Endothelial cell of umbilical vein (primary cell): ENCODE data around the gene SCYL3.

Experiments
- CTCF ChIP-seq, 2 donors: IDR thresholded peaks; 1 replicate in 1 of 2; 2 replicates in 1 of 2; pipeline ENCODE4 v1.5.1; 2011; ENCODE audit warnings: low read length in 2 of 2, mild to moderate bottlenecking in 2 of 2, moderate library complexity in 2 of 2, control low read depth in 1 of 2, inconsistent platforms in 1 of 2, low read depth in 1 of 2; ENCODE audit not compliant: insufficient read depth in 1 of 2; ENCODE audit errors: extremely low read depth in 1 of 2
- EZH2 ChIP-seq: IDR thresholded peaks from 2 replicates; pipeline ENCODE4 v1.6.1; 2012; ENCODE audit warnings: borderline replicate concordance, low read depth, mild to moderate bottlenecking, moderate library complexity, low read length, inconsistent platforms; ENCODE audit not compliant: severe bottlenecking
- FOS ChIP-seq: IDR thresholded peaks from 2 replicates; pipeline ENCODE4 v1.6.1; 2011; ENCODE audit warnings: mild to moderate bottlenecking, low read length, moderate library complexity, borderline replicate concordance; ENCODE audit not compliant: insufficient read depth
- GATA2 ChIP-seq: IDR thresholded peaks from 2 replicates; pipeline ENCODE4 v1.7.0; 2011; ENCODE audit warnings: low read depth, mild to moderate bottlenecking, moderate library complexity, mixed read lengths, low read length; ENCODE audit not compliant: insufficient read length, insufficient read depth
- MAX ChIP-seq: IDR thresholded peaks from 2 replicates; pipeline ENCODE4 v1.6.1; 2011; ENCODE audit not compliant: insufficient read depth, insufficient read length
- MYC ChIP-seq: IDR thresholded peaks from one replicate; pipeline ENCODE4 v1.6.1; 2011; ENCODE audit warnings: mild to moderate bottlenecking, low read depth, low read length
- POLR2A ChIP-seq: IDR thresholded peaks from 2 replicates; pipeline ENCODE4 v1.6.1; 2012; ENCODE audit warnings: low read depth, mild to moderate bottlenecking, control low read depth, low read length
- POLR2AphosphoS5 ChIP-seq: IDR thresholded peaks from 2 replicates; pipeline ENCODE4 v1.6.1; 2012; ENCODE audit warnings: low read depth, mild to moderate bottlenecking, control low read depth, low read length, moderate library complexity; ENCODE audit not compliant: insufficient read depth

- TF ChIP-seq POLR2AphosphoS5 (no peak), EZH2 (no peak), CTCF (IDR thresholded peaks at IDR 0.05; ENCODE audit: extremely low read depth in 1 of 2, insufficient read depth in 1 of 2, low read depth in 1 of 2, low read length in 2 of 2) (no peak), POLR2A (no peak), FOS (no peak), MAX (no peak), MYC (no peak), GATA2 (no peak)
Measured at GRCh38 chr1:169824153-169824552, 69.5 kb downstream of the SCYL3 start.
